H9 (cell line): ENCODE results near the gene CDH9. TPM values are rescaled to one million over a fixed set of nuclear protein-coding genes. Genes with fewer than 3 reads are reported as not detected.

Experiments used
- DNase-seq: peaks from one replicate; pipeline ENCODE4 v3.0.0-alpha.2; 2017
- H2AFZ ChIP-seq: one replicate; pipeline ENCODE4 v1.6.1; 2013; ENCODE audit warnings: mild to moderate bottlenecking, low read length, control low read depth, moderate library complexity
- H2AK5ac ChIP-seq: 2 replicates; pipeline ENCODE4 v1.6.1; 2013; ENCODE audit warnings: low read length, control low read depth, mixed read lengths; ENCODE audit not compliant: insufficient read length
- H2BK120ac ChIP-seq: one replicate; pipeline ENCODE4 v1.6.1; 2013; ENCODE audit warnings: low read depth, mild to moderate bottlenecking, low read length, control low read depth, inconsistent platforms; ENCODE audit not compliant: poor library complexity, severe bottlenecking
- H2BK12ac ChIP-seq: 2 replicates; pipeline ENCODE4 v1.6.1; 2013; ENCODE audit warnings: low read length, control low read depth, mixed read lengths, low read depth; ENCODE audit not compliant: insufficient read length
- H2BK15ac ChIP-seq: 2 replicates; pipeline ENCODE4 v1.6.1; 2013; ENCODE audit warnings: low read depth, low read length, control low read depth
- H2BK20ac ChIP-seq: one replicate; pipeline ENCODE4 v1.6.1; 2013; ENCODE audit warnings: low read depth, mild to moderate bottlenecking, low read length, control low read depth, inconsistent platforms; ENCODE audit not compliant: poor library complexity, severe bottlenecking
- H2BK5ac ChIP-seq: 2 replicates; pipeline ENCODE4 v1.6.1; 2013; ENCODE audit warnings: low read length, control low read depth, mixed read lengths; ENCODE audit not compliant: insufficient read length
- H3K14ac ChIP-seq: 2 replicates; pipeline ENCODE4 v1.6.1; 2013; ENCODE audit warnings: low read length, control low read depth; ENCODE audit not compliant: insufficient read depth
- H3K18ac ChIP-seq: 2 replicates; pipeline ENCODE4 v1.6.1; 2013; ENCODE audit warnings: low read depth, mild to moderate bottlenecking, mixed read lengths, low read length, control low read depth; ENCODE audit not compliant: insufficient read length
- H3K23ac ChIP-seq: 2 replicates; pipeline ENCODE4 v1.6.1; 2013; ENCODE audit warnings: low read length, control low read depth, mixed read lengths, low read depth; ENCODE audit not compliant: insufficient read length
- H3K23me2 ChIP-seq: 2 replicates; pipeline ENCODE4 v1.6.1; 2013; ENCODE audit warnings: low read depth, mild to moderate bottlenecking, mixed read lengths, low read length, control low read depth; ENCODE audit not compliant: insufficient read length, poor library complexity, severe bottlenecking
- H3K27ac ChIP-seq: 2 replicates; pipeline ENCODE4 v1.5.1; 2013; ENCODE audit warnings: low read length, control low read depth, mixed read lengths, low read depth; ENCODE audit not compliant: insufficient read length
- H3K27me3 ChIP-seq: 2 replicates; pipeline ENCODE4 v1.6.1; 2013; ENCODE audit warnings: low read length, control low read depth, inconsistent platforms; ENCODE audit not compliant: insufficient read depth
- H3K4ac ChIP-seq: 2 replicates; pipeline ENCODE4 v1.6.1; 2013; ENCODE audit warnings: low read depth, mild to moderate bottlenecking, control low read depth, inconsistent platforms, low read length, moderate library complexity
- H3K4me1 ChIP-seq: 2 replicates; pipeline ENCODE4 v1.6.1; 2013; ENCODE audit warnings: low read length, control low read depth, inconsistent platforms; ENCODE audit not compliant: insufficient read depth
- H3K4me2 ChIP-seq: 2 replicates; pipeline ENCODE4 v1.6.1; 2013; ENCODE audit warnings: low read length, control low read depth, mixed read lengths; ENCODE audit not compliant: insufficient read length, insufficient read depth
- H3K56ac ChIP-seq: 2 replicates; pipeline ENCODE4 v1.6.1; 2013; ENCODE audit warnings: low read depth, mild to moderate bottlenecking, mixed read lengths, low read length, control low read depth; ENCODE audit not compliant: insufficient read length
- H3K79me1 ChIP-seq: 2 replicates; pipeline ENCODE4 v1.6.1; 2013; ENCODE audit warnings: low read depth, mild to moderate bottlenecking, moderate library complexity, low read length, control low read depth, inconsistent platforms; ENCODE audit not compliant: insufficient read depth, poor library complexity, severe bottlenecking
- H3K79me2 ChIP-seq: 2 replicates; pipeline ENCODE4 v1.6.1; 2013; ENCODE audit warnings: low read length, control low read depth, inconsistent platforms; ENCODE audit not compliant: insufficient read depth
- H3K9ac ChIP-seq: 2 replicates; pipeline ENCODE4 v1.6.1; 2013; ENCODE audit warnings: low read length, control low read depth, mixed read lengths; ENCODE audit not compliant: insufficient read length; ENCODE audit errors: extremely low read depth
- H3K9me3 ChIP-seq: one replicate; pipeline ENCODE4 v1.6.1; 2013; ENCODE audit warnings: low read depth, low read length, inconsistent platforms; ENCODE audit not compliant: control insufficient read depth
- H3T11ph ChIP-seq: one replicate; pipeline ENCODE4 v1.6.1; 2013; ENCODE audit warnings: mild to moderate bottlenecking, low read length, control low read depth, inconsistent platforms
- H4K20me1 ChIP-seq: one replicate; pipeline ENCODE4 v1.6.1; 2013; ENCODE audit not compliant: control insufficient read depth, insufficient read length, insufficient read depth
- H4K5ac ChIP-seq: 2 replicates; pipeline ENCODE4 v1.6.1; 2013; ENCODE audit warnings: low read depth, mild to moderate bottlenecking, mixed read lengths, low read length, control low read depth; ENCODE audit not compliant: insufficient read length
- H4K8ac ChIP-seq: replicated peaks from 2 replicates; pipeline ENCODE4 v1.6.1; 2013; ENCODE audit warnings: low read length, control low read depth, mixed read lengths, low read depth; ENCODE audit not compliant: insufficient read length
- H4K91ac ChIP-seq: 2 replicates; pipeline ENCODE4 v1.6.1; 2013; ENCODE audit warnings: low read depth, mild to moderate bottlenecking, moderate library complexity, mixed read lengths, low read length, control low read depth; ENCODE audit not compliant: insufficient read length
- H3K27ac Mint-ChIP-seq, 3 experiments: 2 replicates in 2 of 3; 3 replicates in 1 of 3; pipeline ENCODE4 v1.8.0; 2020 to 2021; ENCODE audit warnings: mixed read lengths in 3 of 3, mild to moderate bottlenecking in 1 of 3, moderate library complexity in 1 of 3
- H3K27me3 Mint-ChIP-seq: 2 replicates; pipeline ENCODE4 v1.8.0; 2021; ENCODE audit warnings: low read depth, mild to moderate bottlenecking, moderate library complexity, mixed read lengths
- H3K36me3 Mint-ChIP-seq, 3 experiments: 2 replicates in 2 of 3; 3 replicates in 1 of 3; pipeline ENCODE4 v1.8.0; 2020 to 2021; ENCODE audit warnings: low read depth in 3 of 3, mixed read lengths in 3 of 3; ENCODE audit not compliant: insufficient read depth in 1 of 3
- H3K4me1 Mint-ChIP-seq, 2 experiments: 2 replicates each; pipeline ENCODE4 v1.8.0; 2020; ENCODE audit warnings: mixed read lengths in 2 of 2
- H3K4me3 Mint-ChIP-seq, 2 experiments: 2 replicates in 1 of 2; 3 replicates in 1 of 2; pipeline ENCODE4 v1.8.0; 2020 to 2021; ENCODE audit warnings: mild to moderate bottlenecking in 2 of 2, mixed read lengths in 2 of 2, moderate library complexity in 1 of 2
- H3K9me3 Mint-ChIP-seq, 2 experiments: 2 replicates in 1 of 2; 3 replicates in 1 of 2; pipeline ENCODE4 v1.8.0; 2020; ENCODE audit warnings: mild to moderate bottlenecking in 2 of 2, mixed read lengths in 2 of 2, moderate library complexity in 1 of 2
- WGBS: extraction: QIAGEN DNeasy Blood & Tissue Kit; methylation state at CpG from one replicate; pipeline ENCODE4 v1.1.7; 2013; ENCODE audit warnings: missing lambda C conversion rate, low lambda C conversion rate, mixed read lengths; ENCODE audit not compliant: insufficient read length; ENCODE audit errors: extremely low coverage; 5-methylcytosine and 5-hydroxymethylcytosine counted together
- total RNA-seq: library from RNA; stranded (reverse); gene quantifications from 2 replicates; pipeline ENCODE4 v1.2.1, GENCODE V29; 2021
- TF ChIP-seq, protein P1 (sequence below): fragments of 200-600 bp; sonication (generic); conservative IDR thresholded peaks from 3 replicates; pipeline ENCODE4 v1.8.0; 2021; ENCODE audit warnings: antibody characterized with exemption, mild to moderate bottlenecking

Gene CDH9
- total RNA-seq, 1 experiment from 2014 or later, result 0.61 TPM

DNA sequence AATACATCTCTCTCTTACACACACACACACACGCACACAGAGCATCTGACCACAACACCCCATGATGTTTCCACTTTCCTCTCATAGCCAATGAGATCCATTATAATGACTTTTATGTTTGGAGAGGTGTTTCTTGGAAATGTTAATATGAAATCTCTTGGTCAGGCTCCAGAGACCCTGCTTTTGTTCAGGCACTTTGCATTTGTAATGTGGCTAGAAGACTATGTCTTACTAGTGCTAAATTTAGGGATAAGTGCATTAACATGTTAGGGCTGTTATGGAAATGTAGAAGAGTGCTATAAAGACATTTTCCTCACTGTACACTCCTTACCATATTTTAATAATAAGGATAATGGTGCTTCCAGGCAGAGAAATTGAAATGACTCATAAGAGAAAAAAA is 3.8 kb downstream of the CDH9 start:
- Histone ChIP-seq H3K27ac (no peak overlapping the region), H2AFZ (no peak overlapping the region), H3K79me1 (no peaks in the 10 kb centered on the region), H2BK120ac (no peak overlapping the region), H2BK20ac (no peak overlapping the region), H3K9ac (no peak overlapping the region), H4K5ac (no peak overlapping the region), H3T11ph (no peak overlapping the region), H2BK12ac (no peak overlapping the region), H4K20me1 (no peaks in the 10 kb centered on the region), H3K14ac (no peak overlapping the region), H3K4ac (no peak overlapping the region), H3K27me3 (no peaks in the 10 kb centered on the region), H2AK5ac (no peak overlapping the region), H3K79me2 (no peaks in the 10 kb centered on the region), H3K18ac (no peak overlapping the region), H3K23me2 (no peaks in the 10 kb centered on the region), H4K8ac (no peak overlapping the region), H3K56ac (no peak overlapping the region), H3K23ac (no peak overlapping the region), H2BK15ac (no peak overlapping the region), H3K4me2 (no peak overlapping the region), H2BK5ac (no peak overlapping the region), H4K91ac (no peak overlapping the region), H3K9me3 (no peaks in the 10 kb centered on the region), H3K4me1 (no peaks in the 10 kb centered on the region; the same call in 1 of the 2 replicates)
- Mint-ChIP-seq H3K4me3 (no peak overlapping the region), H3K27me3 (no peaks in the 10 kb centered on the region), H3K27ac (peak overlapping the region in 1 of 3 experiments; percentile 22; a peak in 2 of 7 replicates), H3K36me3 (no peaks in the 10 kb centered on the region), H3K4me1 (peaks cover 39 to 55% of the 10 kb centered on the region in 2 experiments), H3K9me3 (no peaks in the 10 kb centered on the region)
- DNase-seq, result no peak
- WGBS, result no CpG with 5 or more reads among the region's 1 CpG
- TF ChIP-seq, protein P1, sequence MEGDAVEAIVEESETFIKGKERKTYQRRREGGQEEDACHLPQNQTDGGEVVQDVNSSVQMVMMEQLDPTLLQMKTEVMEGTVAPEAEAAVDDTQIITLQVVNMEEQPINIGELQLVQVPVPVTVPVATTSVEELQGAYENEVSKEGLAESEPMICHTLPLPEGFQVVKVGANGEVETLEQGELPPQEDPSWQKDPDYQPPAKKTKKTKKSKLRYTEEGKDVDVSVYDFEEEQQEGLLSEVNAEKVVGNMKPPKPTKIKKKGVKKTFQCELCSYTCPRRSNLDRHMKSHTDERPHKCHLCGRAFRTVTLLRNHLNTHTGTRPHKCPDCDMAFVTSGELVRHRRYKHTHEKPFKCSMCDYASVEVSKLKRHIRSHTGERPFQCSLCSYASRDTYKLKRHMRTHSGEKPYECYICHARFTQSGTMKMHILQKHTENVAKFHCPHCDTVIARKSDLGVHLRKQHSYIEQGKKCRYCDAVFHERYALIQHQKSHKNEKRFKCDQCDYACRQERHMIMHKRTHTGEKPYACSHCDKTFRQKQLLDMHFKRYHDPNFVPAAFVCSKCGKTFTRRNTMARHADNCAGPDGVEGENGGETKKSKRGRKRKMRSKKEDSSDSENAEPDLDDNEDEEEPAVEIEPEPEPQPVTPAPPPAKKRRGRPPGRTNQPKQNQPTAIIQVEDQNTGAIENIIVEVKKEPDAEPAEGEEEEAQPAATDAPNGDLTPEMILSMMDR, result no peak
